Fibroblast of lung (primary cell): Measurements from ENCODE around the gene MKNK1. TPM values are rescaled to one million over a fixed set of nuclear protein-coding genes. Genes with fewer than 3 reads are reported as not detected.

ENCODE experiments used
- DNase-seq, 2 donors: peaks; one replicate each; pipeline versions ENCODE4 v3.0.0 to v3.0.0-alpha.2; 2010; ENCODE audit warnings: low read depth in 2 of 2
- H2AFZ ChIP-seq: 2 replicates; pipeline ENCODE4 v1.5.1; 2012; ENCODE audit warnings: low read length, control low read depth, inconsistent platforms
- H3K27ac ChIP-seq: 2 replicates; pipeline ENCODE4 v1.5.1; 2011; ENCODE audit warnings: low read length, control low read depth; ENCODE audit not compliant: insufficient read depth
- H3K27me3 ChIP-seq: 2 replicates; pipeline ENCODE4 v1.5.1; 2011; ENCODE audit warnings: mild to moderate bottlenecking, low read length; ENCODE audit not compliant: control insufficient read depth, insufficient read depth
- H3K36me3 ChIP-seq: 2 replicates; pipeline ENCODE4 v1.5.1; 2011; ENCODE audit warnings: low read length; ENCODE audit not compliant: control insufficient read depth, insufficient read depth
- H3K4me1 ChIP-seq: 2 replicates; pipeline ENCODE4 v1.5.1; 2011; ENCODE audit warnings: low read length; ENCODE audit not compliant: control insufficient read depth, insufficient read depth; ENCODE audit errors: extremely low read depth
- H3K4me2 ChIP-seq: 2 replicates; pipeline ENCODE4 v1.5.1; 2011; ENCODE audit warnings: low read length, control low read depth; ENCODE audit not compliant: insufficient read depth; ENCODE audit errors: extremely low read depth
- H3K4me3 ChIP-seq, 4 experiments: fragments of 200-600 bp in 1 of 4; sonication (generic) in 1 of 4; replicated peaks in 1 of 4; 2 replicates each; pipeline ENCODE4 v1.5.1; 2011 to 2016; ENCODE audit warnings: low read length in 4 of 4, low read depth in 3 of 4, mild to moderate bottlenecking in 3 of 4, control low read depth in 2 of 4, inconsistent platforms in 1 of 4, mixed read lengths in 1 of 4; ENCODE audit not compliant: insufficient read depth in 1 of 4; ENCODE audit errors: control extremely low read depth in 1 of 4
- H3K79me2 ChIP-seq: 2 replicates; pipeline ENCODE4 v1.5.1; 2012; ENCODE audit warnings: mild to moderate bottlenecking, low read length, inconsistent platforms; ENCODE audit not compliant: control insufficient read depth, insufficient read depth
- H3K9ac ChIP-seq: 2 replicates; pipeline ENCODE4 v1.5.1; 2011; ENCODE audit warnings: mild to moderate bottlenecking, low read length, control low read depth; ENCODE audit not compliant: insufficient read depth
- H3K9me3 ChIP-seq: 2 replicates; pipeline ENCODE4 v1.5.1; 2012; ENCODE audit warnings: low read depth, low read length; ENCODE audit not compliant: control insufficient read depth, insufficient read depth
- H4K20me1 ChIP-seq: 2 replicates; pipeline ENCODE4 v1.5.1; 2011; ENCODE audit warnings: low read length; ENCODE audit not compliant: control insufficient read depth, insufficient read depth; ENCODE audit errors: extremely low read depth
- CTCF ChIP-seq, 2 donors: IDR thresholded peaks in 1 of 2; conservative IDR thresholded peaks in 1 of 2; 1 replicate in 1 of 2; 2 replicates in 1 of 2; pipeline ENCODE4 v1.5.1; 2011 to 2012; ENCODE audit warnings: low read length in 2 of 2, control low read depth in 1 of 2, inconsistent platforms in 1 of 2, low read depth in 1 of 2, mild to moderate bottlenecking in 1 of 2
- EZH2 ChIP-seq: IDR thresholded peaks from 2 replicates; pipeline ENCODE4 v1.5.1; 2012; ENCODE audit warnings: low read length, control low read depth, mild to moderate bottlenecking; ENCODE audit errors: missing control alignments
- polyA minus RNA-seq: library from RNA; depleted of rRNA, polyadenylated mRNA; stranded (reverse); fragments of >200 nt; gene quantifications from 2 replicates; pipeline ENCODE4 v1.2.3, GENCODE V29; 2011; ENCODE audit warnings: low replicate concordance
- polyA plus RNA-seq, 2 donors: library from polyadenylated mRNA; depleted of rRNA in 1 of 2; stranded (reverse) in 1 of 2; unstranded in 1 of 2; fragments of >200 nt; gene quantifications; 2 replicates each; pipeline ENCODE4 v1.2.1, GENCODE V29; 2011 to 2012; ENCODE audit warnings: missing spikeins in 1 of 2
- total RNA-seq: library from RNA; depleted of rRNA; stranded (reverse); fragments of >200 nt; gene quantifications from 2 replicates; pipeline ENCODE4 v1.2.1, GENCODE V29; 2014

MKNK1 gene
- total RNA-seq (18.2 and 22.3 TPM in 2 replicates), polyA plus RNA-seq (32.0 and 33.1 TPM in 2 replicates), polyA minus RNA-seq (18.3 and 19.8 TPM in 2 replicates)
- polyA plus RNA-seq (2012), result 21.9 and 28.0 TPM in 2 replicates

GRCh38 chr1:46603858-46604549 is at the start of gene MKNK1:
Gene MKNK1, minus strand, starts transcription at chr1:46604268. Its CDS starts 20,941 bp downstream, at chr1:46583327.
- peaks cover 5% of the 10 kb centered on the region for H3K4me1 ChIP-seq
- H3K27me3 ChIP-seq, result no peaks in the 10 kb centered on the region
- H3K4me3 ChIP-seq, result peak within 1 kb of the TSS; percentile 88 to 99 (median 98)
- H3K4me2 ChIP-seq, result peak within 1 kb of the TSS; percentile 97
- DNase-seq, result peak; percentile 87 to 92
- peak within 1 kb of the TSS; percentile 95 for H2AFZ ChIP-seq
- TF ChIP-seq EZH2, result no peak
- TF ChIP-seq CTCF (conservative IDR thresholded peaks at IDR 0.05 in 1 of 2, IDR thresholded peaks at IDR 0.05 in 1 of 2; ENCODE audit: low read depth in 1 of 2, low read length in 2 of 2), result peak; percentile 20 to 23
- H4K20me1 ChIP-seq, result no peaks in the 10 kb centered on the region
- no peaks in the 10 kb centered on the region for H3K9me3 ChIP-seq
- H3K79me2 ChIP-seq, result peaks cover 2% of the 10 kb centered on the region
- H3K27ac ChIP-seq, result peak within 1 kb of the TSS; percentile 67
- H3K9ac ChIP-seq, result peak within 1 kb of the TSS; percentile 82
- H3K36me3 ChIP-seq, result peaks cover 3% of the 10 kb centered on the region

- peak overlapping the region; percentile 51 for H3K4me2 ChIP-seq
- no peaks in the 10 kb centered on the region for H3K27me3 ChIP-seq
These were observed 49.4 kb upstream of the MKNK1 start for GRCh38 chr1:46653405-46653958.

More at GRCh38 chr1:46653405-46653958, 49.4 kb upstream of the MKNK1 start:
- Histone ChIP-seq H3K36me3 (peaks cover 2% of the 10 kb centered on the region), H4K20me1 (no peaks in the 10 kb centered on the region), H3K4me3 (peak overlapping the region in 2 of 4 experiments; percentile 45 to 47), H3K27ac (no peak overlapping the region), H3K4me1 (peaks cover 3% of the 10 kb centered on the region), H2AFZ (no peak overlapping the region), H3K9ac (no peak overlapping the region), H3K9me3 (no peaks in the 10 kb centered on the region), H3K79me2 (no peaks in the 10 kb centered on the region)
- peak; percentile 58 to 61 for DNase-seq
- TF ChIP-seq CTCF (conservative IDR thresholded peaks at IDR 0.05 in 1 of 2, IDR thresholded peaks at IDR 0.05 in 1 of 2; ENCODE audit: low read depth in 1 of 2, low read length in 2 of 2) (no peak), EZH2 (no peak)
